ENCODE data around the gene ATXN3.
A peak's percentile ranks its signal among the peaks of the same experiment; 100 is the strongest.

The ATXN3 gene

DNA sequence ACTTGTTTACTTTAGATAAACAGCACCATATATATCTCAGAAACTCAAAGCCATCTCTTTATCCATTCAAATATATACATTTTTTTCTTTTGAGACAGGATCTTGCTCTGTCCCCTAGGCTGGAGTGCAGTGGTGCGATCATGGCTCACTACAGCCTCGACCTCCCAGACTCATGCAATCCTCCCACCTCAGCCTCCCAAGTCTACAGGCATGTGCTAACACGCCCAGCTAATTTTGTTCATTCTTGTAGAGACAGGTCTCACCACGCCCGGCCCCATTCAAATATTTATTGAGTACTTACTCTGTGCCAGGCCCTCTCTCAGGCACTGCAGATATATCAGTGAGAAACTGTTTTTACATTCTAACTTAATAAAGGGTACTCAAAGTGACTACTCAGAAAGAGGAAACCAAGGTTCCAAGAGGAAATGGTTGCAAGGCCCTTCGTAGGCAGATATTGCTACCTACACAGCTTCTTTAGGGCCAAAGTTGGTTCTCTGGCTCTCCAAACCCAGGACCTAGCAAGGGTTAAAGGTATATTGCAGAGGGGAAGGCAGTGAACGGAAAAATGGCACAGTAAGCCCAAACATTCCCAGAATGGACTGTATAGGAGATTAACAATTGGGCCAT, 2.9 kb downstream of the ATXN3 start:
- Histone ChIP-seq H3F3A (ENCODE audit: insufficient read depth, low read length) (no peaks in the 10 kb centered on the region), H3K79me2 (ENCODE audit: low read length) (peaks cover 36% of the 10 kb centered on the region), H3K36me3 (replicated peaks; ENCODE audit: insufficient read depth, low read length) (no peaks in the 10 kb centered on the region), H3K4me1 (ENCODE audit: low read length) (no peaks in the 10 kb centered on the region), H4K20me1 (ENCODE audit: insufficient read depth, low read length) (no peaks in the 10 kb centered on the region), H2AFZ (ENCODE audit: low read length) (no peak overlapping the region), H3K9me3 (replicated peaks; ENCODE audit: insufficient read depth, low read length) (no peaks in the 10 kb centered on the region), H3K27me3 (replicated peaks; ENCODE audit: insufficient read depth, low read length) (no peaks in the 10 kb centered on the region), H3K9me2 (replicated peaks; ENCODE audit: insufficient read depth, low read length) (no peaks in the 10 kb centered on the region), H3K4me2 (ENCODE audit: low read depth, low read length) (no peak overlapping the region), H3K27ac (ENCODE audit: low read length) (no peak overlapping the region), H3K4me3 (ENCODE audit: low read length) (no peak overlapping the region), H3K9ac (ENCODE audit: low read length) (no peak overlapping the region)
- DNase-seq = no peak
- TF ChIP-seq EZH2 (optimal IDR thresholded peaks at IDR 0.05; ENCODE audit: low read depth, low read length) (no peak), EZH2phosphoT487 (IDR thresholded peaks at IDR 0.05; ENCODE audit: low read length) (no peak)
- TF ChIP-seq, protein P1, sequence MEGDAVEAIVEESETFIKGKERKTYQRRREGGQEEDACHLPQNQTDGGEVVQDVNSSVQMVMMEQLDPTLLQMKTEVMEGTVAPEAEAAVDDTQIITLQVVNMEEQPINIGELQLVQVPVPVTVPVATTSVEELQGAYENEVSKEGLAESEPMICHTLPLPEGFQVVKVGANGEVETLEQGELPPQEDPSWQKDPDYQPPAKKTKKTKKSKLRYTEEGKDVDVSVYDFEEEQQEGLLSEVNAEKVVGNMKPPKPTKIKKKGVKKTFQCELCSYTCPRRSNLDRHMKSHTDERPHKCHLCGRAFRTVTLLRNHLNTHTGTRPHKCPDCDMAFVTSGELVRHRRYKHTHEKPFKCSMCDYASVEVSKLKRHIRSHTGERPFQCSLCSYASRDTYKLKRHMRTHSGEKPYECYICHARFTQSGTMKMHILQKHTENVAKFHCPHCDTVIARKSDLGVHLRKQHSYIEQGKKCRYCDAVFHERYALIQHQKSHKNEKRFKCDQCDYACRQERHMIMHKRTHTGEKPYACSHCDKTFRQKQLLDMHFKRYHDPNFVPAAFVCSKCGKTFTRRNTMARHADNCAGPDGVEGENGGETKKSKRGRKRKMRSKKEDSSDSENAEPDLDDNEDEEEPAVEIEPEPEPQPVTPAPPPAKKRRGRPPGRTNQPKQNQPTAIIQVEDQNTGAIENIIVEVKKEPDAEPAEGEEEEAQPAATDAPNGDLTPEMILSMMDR (IDR thresholded peaks at IDR 0.05; ENCODE audit: low read length) = no peak

DNA sequence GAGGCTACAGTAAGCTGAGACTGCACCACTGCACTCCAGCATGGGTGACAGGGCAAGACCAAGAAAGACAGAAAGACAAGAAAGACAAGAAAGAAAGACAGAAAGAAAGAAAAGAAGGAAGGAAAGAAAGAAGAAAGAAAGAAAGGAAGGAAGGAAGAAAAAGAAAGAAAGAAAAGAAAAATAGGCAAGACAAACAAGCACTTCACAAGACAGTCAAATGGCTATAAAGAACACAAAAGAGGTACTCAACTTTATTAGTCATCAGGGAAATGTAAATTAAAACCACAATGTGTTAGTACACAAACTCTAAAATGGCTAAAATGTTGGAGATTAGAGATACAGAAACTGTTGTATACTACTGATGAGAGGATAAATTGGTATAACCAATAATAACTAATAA, 6.6 kb downstream of the ATXN3 start:
- H3K79me2 ChIP-seq (ENCODE audit: low read length) = peaks cover 28% of the 10 kb centered on the region

DNA sequence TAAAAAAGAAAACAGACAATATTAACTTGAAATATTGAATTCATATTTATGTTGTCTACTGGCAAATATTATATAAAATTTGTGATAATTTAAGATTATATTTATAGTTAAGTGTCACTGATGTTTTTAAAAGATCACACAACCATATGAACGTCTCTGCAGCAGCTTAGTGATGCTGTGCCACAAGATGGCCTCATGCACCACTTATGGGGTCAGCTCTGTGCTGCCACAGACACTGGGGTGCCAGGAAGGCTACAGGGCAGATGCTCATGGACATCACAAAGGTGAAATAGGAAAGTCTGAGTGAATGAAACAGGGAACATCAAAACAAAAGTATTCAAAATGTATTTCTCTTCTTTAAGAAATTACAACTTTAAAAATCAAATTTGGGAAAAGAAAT, 13.1 kb downstream of the ATXN3 start:
- H2AFZ ChIP-seq (ENCODE audit: low read length) = no peak overlapping the region
- no peaks in the 10 kb centered on the region for H3K9me2 ChIP-seq (replicated peaks; ENCODE audit: insufficient read depth, low read length)
- H3K4me1 ChIP-seq (ENCODE audit: low read length) = no peaks in the 10 kb centered on the region
- TF ChIP-seq, protein P1 (IDR thresholded peaks at IDR 0.05; ENCODE audit: low read length) = peak; percentile 10; the same call in 1 of the 2 replicates
- no peak for TF ChIP-seq EZH2phosphoT487 (IDR thresholded peaks at IDR 0.05; ENCODE audit: low read length)
- H3K4me2 ChIP-seq (ENCODE audit: low read depth, low read length) = no peak overlapping the region
- H3K4me3 ChIP-seq (ENCODE audit: low read length) = no peak overlapping the region
- no peak overlapping the region for H3K9ac ChIP-seq (ENCODE audit: low read length)
- no peaks in the 10 kb centered on the region for H3K9me3 ChIP-seq (replicated peaks; ENCODE audit: insufficient read depth, low read length)
- H3F3A ChIP-seq (ENCODE audit: insufficient read depth, low read length) = no peaks in the 10 kb centered on the region
- H3K79me2 ChIP-seq (ENCODE audit: low read length) = no peaks in the 10 kb centered on the region
- no peaks in the 10 kb centered on the region for H3K27me3 ChIP-seq (replicated peaks; ENCODE audit: insufficient read depth, low read length)
- H3K27ac ChIP-seq (ENCODE audit: low read length) = no peak overlapping the region
- no peaks in the 10 kb centered on the region for H3K36me3 ChIP-seq (replicated peaks; ENCODE audit: insufficient read depth, low read length)
- no peaks in the 10 kb centered on the region for H4K20me1 ChIP-seq (ENCODE audit: insufficient read depth, low read length)
- no peak for DNase-seq

More for the DNA sequence above, 6.6 kb downstream of the ATXN3 start:
- Histone ChIP-seq H3K27me3 (replicated peaks; ENCODE audit: insufficient read depth, low read length) (no peaks in the 10 kb centered on the region), H3K36me3 (replicated peaks; ENCODE audit: insufficient read depth, low read length) (no peaks in the 10 kb centered on the region), H3K4me2 (ENCODE audit: low read depth, low read length) (no peak overlapping the region), H3K9ac (ENCODE audit: low read length) (no peak overlapping the region), H3K27ac (ENCODE audit: low read length) (no peak overlapping the region), H3K9me2 (replicated peaks; ENCODE audit: insufficient read depth, low read length) (no peaks in the 10 kb centered on the region), H3K4me1 (ENCODE audit: low read length) (no peaks in the 10 kb centered on the region), H3K4me3 (ENCODE audit: low read length) (no peak overlapping the region), H2AFZ (ENCODE audit: low read length) (no peak overlapping the region), H3K9me3 (replicated peaks; ENCODE audit: insufficient read depth, low read length) (no peaks in the 10 kb centered on the region), H4K20me1 (ENCODE audit: insufficient read depth, low read length) (no peaks in the 10 kb centered on the region), H3F3A (ENCODE audit: insufficient read depth, low read length) (no peaks in the 10 kb centered on the region)
- DNase-seq = no peak
- TF ChIP-seq, protein P1 (IDR thresholded peaks at IDR 0.05; ENCODE audit: low read length) = no peak
- TF ChIP-seq EZH2phosphoT487 (IDR thresholded peaks at IDR 0.05; ENCODE audit: low read length) = no peak
- no peak for TF ChIP-seq EZH2 (optimal IDR thresholded peaks at IDR 0.05; ENCODE audit: low read depth, low read length)

All from MM.1S (cell line).